ENCODE measurements around the gene DOLK. TPM values are rescaled to one million over a fixed set of nuclear protein-coding genes. Genes with fewer than 3 reads are reported as not detected.

Gene DOLK
- total and polyA plus RNA-seq, 2 experiments from 2014 or later, result 30.2 to 45.0 TPM

GRCh38 chr9:128987805-128988204, 40.4 kb upstream of the DOLK start:
- no peaks in the 10 kb centered on the region for H3K9me3 ChIP-seq (ENCODE audit: low read depth)
- H4K20me1 ChIP-seq (ENCODE audit: insufficient read depth, poor library complexity, severe bottlenecking), result no peaks in the 10 kb centered on the region
- no peak overlapping the region for H3K4me3 ChIP-seq
- no peaks in the 10 kb centered on the region for H3K4me1 ChIP-seq (ENCODE audit: insufficient read depth)
- no peak overlapping the region for H2AFZ ChIP-seq
- no peak for TF ChIP-seq EZH2phosphoT487 (IDR thresholded peaks at IDR 0.05; ENCODE audit: low read depth, severe bottlenecking, unreplicated experiment)
- no peak for TF ChIP-seq EZH2 (IDR thresholded peaks at IDR 0.05; ENCODE audit: borderline replicate concordance)
- TF ChIP-seq CTCF (IDR thresholded peaks at IDR 0.05; ENCODE audit: poor library complexity), result no peak
- no peak overlapping the region for H3K27ac ChIP-seq
- no peaks in the 10 kb centered on the region for H3K27me3 ChIP-seq
- DNase-seq (ENCODE audit: low spot score), result no peak
- no peaks in the 10 kb centered on the region for H3K79me2 ChIP-seq
- no peaks in the 10 kb centered on the region for H3K9me2 ChIP-seq (replicated peaks; ENCODE audit: insufficient read depth)
- no peaks in the 10 kb centered on the region for H3K36me3 ChIP-seq (replicated peaks; ENCODE audit: insufficient read depth, low read depth)
- WGBS (ENCODE audit: low lambda C conversion rate, missing lambda C conversion rate), result 96% methylated on average over 5 of the region's 5 CpGs
- no peak overlapping the region for H3K4me2 ChIP-seq

DNA sequence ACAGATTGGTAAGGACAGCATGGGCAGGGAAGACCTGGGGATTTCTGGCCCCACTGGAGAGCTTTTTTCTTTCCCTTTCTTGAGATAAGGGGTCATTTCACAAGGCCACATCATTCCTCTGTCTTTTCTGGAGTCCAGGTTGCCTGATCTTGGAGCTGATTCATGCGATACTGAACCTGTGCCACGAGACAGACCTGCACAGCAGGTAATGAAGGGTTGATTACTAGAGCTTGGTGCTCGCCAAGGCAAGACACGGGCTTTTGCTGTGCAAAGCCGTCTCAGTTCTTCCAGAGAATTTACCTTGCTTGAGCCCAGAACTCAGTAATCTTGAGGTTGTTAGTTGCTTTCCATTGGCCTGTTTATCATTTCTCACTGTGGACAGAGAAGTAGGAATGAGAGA, 39.3 kb upstream of the DOLK start:
- H3K9me2 ChIP-seq (replicated peaks; ENCODE audit: insufficient read depth), result no peaks in the 10 kb centered on the region
- H3K4me3 ChIP-seq, result no peak overlapping the region
- no peaks in the 10 kb centered on the region for H4K20me1 ChIP-seq (ENCODE audit: insufficient read depth, poor library complexity, severe bottlenecking)
- H3K79me2 ChIP-seq, result no peaks in the 10 kb centered on the region
- no peaks in the 10 kb centered on the region for H3K4me1 ChIP-seq (ENCODE audit: insufficient read depth)
- no peak overlapping the region for H3K27ac ChIP-seq
- TF ChIP-seq EZH2phosphoT487 (IDR thresholded peaks at IDR 0.05; ENCODE audit: low read depth, severe bottlenecking, unreplicated experiment) (no peak), EZH2 (IDR thresholded peaks at IDR 0.05; ENCODE audit: borderline replicate concordance) (no peak), CTCF (IDR thresholded peaks at IDR 0.05; ENCODE audit: poor library complexity) (no peak)
- no peaks in the 10 kb centered on the region for H3K9me3 ChIP-seq (ENCODE audit: low read depth)
- WGBS (ENCODE audit: low lambda C conversion rate, missing lambda C conversion rate), result 92% methylated on average over 5 of the region's 5 CpGs
- no peaks in the 10 kb centered on the region for H3K27me3 ChIP-seq
- no peak overlapping the region for H3K4me2 ChIP-seq
- H2AFZ ChIP-seq, result no peak overlapping the region
- H3K36me3 ChIP-seq (replicated peaks; ENCODE audit: insufficient read depth, low read depth), result no peaks in the 10 kb centered on the region
- no peak for DNase-seq (ENCODE audit: low spot score)

DNA sequence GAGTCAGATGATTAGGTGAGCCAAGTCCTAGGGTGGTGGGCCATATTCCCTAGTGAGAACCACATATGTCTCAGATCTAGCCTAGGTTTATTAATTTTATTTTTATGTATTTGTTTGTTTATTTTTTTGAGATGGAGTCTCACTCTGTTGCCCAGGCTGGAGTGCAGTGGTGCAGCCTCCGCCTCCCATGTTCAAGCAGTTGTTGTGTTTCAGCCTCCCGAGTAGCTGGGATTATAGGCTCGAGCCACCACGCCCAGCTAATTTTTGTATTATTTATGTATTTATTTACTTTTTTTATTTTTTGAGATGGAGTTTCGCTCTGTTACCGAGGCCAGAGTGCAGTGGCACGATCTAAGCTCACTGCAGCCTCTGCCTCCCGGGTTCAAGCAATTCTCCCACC, 36.1 kb upstream of the DOLK start:
- H3K36me3 ChIP-seq (replicated peaks; ENCODE audit: insufficient read depth, low read depth), result no peaks in the 10 kb centered on the region
- 97% methylated on average over 8 of the region's 8 CpGs for WGBS (ENCODE audit: low lambda C conversion rate, missing lambda C conversion rate)
- H3K4me2 ChIP-seq, result no peak overlapping the region

More for the DNA sequence above, 36.1 kb upstream of the DOLK start:
- no peaks in the 10 kb centered on the region for H4K20me1 ChIP-seq (ENCODE audit: insufficient read depth, poor library complexity, severe bottlenecking)
- DNase-seq (ENCODE audit: low spot score), result no peak
- no peaks in the 10 kb centered on the region for H3K79me2 ChIP-seq
- no peaks in the 10 kb centered on the region for H3K9me2 ChIP-seq (replicated peaks; ENCODE audit: insufficient read depth)
- H2AFZ ChIP-seq, result no peak overlapping the region
- no peak overlapping the region for H3K4me3 ChIP-seq
- H3K27me3 ChIP-seq, result no peaks in the 10 kb centered on the region
- H3K9me3 ChIP-seq (ENCODE audit: low read depth), result no peaks in the 10 kb centered on the region
- no peak overlapping the region for H3K27ac ChIP-seq
- no peaks in the 10 kb centered on the region for H3K4me1 ChIP-seq (ENCODE audit: insufficient read depth)
- no peak for TF ChIP-seq CTCF (IDR thresholded peaks at IDR 0.05; ENCODE audit: poor library complexity)
- TF ChIP-seq EZH2phosphoT487 (IDR thresholded peaks at IDR 0.05; ENCODE audit: low read depth, severe bottlenecking, unreplicated experiment), result no peak
- TF ChIP-seq EZH2 (IDR thresholded peaks at IDR 0.05; ENCODE audit: borderline replicate concordance), result no peak
